ENCODE data around the gene MBD6.
A peak's percentile ranks its signal among the peaks of the same experiment; 100 is the strongest.

Gene MBD6

GRCh38 chr12:57522887-57523705 lies 472 bp downstream of the MBD6 start:
- H3K27me3 ChIP-seq (ENCODE audit: insufficient read depth, low read length), result no peaks in the 10 kb centered on the region
- no peaks in the 10 kb centered on the region for H3K9me3 ChIP-seq (ENCODE audit: low read length)
- peak overlapping the region; percentile 60 for H3K4me3 ChIP-seq (ENCODE audit: low read length)
- H3K36me3 ChIP-seq (ENCODE audit: insufficient read depth, low read length), result peaks cover 35% of the 10 kb centered on the region
- H3K4me1 ChIP-seq (ENCODE audit: insufficient read depth, low read length), result peaks cover 56% of the 10 kb centered on the region
- no peak overlapping the region for H2AFZ ChIP-seq (ENCODE audit: low read depth, low read length)

DNA sequence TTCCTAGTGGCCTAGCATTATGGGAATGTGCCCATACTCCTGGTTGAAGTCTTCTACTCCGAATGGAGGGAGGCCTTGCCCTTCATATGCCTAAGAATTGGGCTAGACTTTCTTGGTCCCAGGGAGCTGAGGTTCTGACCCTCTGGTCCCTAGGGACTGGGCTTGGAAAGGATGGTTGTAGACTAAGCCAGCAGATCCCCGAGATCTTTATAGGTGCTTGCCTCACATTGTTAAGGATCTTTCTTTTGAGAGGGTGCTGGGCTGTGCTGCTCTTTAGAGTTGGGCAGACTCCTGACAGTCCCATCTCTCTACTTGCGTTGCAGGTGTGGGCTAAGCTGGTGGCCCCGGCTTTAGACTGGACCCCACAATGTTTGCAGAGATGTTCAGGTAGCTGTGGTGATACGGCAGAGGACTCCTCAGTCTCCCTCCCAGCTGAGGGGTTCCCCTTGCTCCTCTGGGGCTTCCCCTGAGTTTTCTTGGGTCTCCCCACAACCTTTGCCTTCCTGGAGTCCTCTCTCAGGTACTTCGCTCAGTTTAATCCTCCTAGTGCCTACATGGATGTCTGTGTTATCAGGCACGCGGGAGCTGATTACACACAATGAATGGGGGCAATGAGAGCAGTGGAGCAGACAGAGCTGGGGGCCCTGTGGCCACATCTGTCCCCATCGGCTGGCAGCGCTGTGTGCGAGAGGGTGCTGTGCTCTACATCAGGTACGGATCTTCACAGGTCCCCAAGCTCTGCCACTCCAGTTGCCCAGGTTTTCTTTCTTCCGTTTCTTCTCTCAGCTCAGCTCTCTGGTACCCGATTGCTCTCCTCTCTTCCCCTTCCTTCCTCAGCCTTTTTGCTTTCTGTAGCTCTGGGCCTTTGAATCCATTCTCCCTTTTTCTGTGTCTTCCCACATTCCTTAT lies 1.3 kb downstream of the MBD6 start:
- Histone ChIP-seq H3K9me3 (ENCODE audit: low read length) (no peaks in the 10 kb centered on the region), H3K27me3 (ENCODE audit: insufficient read depth, low read length) (no peaks in the 10 kb centered on the region), H3K36me3 (ENCODE audit: insufficient read depth, low read length) (peaks cover 39% of the 10 kb centered on the region), H3K4me3 (ENCODE audit: low read length) (peak overlapping the region; percentile 60), H2AFZ (ENCODE audit: low read depth, low read length) (no peak overlapping the region), H3K4me1 (ENCODE audit: insufficient read depth, low read length) (peaks cover 47% of the 10 kb centered on the region)

DNA sequence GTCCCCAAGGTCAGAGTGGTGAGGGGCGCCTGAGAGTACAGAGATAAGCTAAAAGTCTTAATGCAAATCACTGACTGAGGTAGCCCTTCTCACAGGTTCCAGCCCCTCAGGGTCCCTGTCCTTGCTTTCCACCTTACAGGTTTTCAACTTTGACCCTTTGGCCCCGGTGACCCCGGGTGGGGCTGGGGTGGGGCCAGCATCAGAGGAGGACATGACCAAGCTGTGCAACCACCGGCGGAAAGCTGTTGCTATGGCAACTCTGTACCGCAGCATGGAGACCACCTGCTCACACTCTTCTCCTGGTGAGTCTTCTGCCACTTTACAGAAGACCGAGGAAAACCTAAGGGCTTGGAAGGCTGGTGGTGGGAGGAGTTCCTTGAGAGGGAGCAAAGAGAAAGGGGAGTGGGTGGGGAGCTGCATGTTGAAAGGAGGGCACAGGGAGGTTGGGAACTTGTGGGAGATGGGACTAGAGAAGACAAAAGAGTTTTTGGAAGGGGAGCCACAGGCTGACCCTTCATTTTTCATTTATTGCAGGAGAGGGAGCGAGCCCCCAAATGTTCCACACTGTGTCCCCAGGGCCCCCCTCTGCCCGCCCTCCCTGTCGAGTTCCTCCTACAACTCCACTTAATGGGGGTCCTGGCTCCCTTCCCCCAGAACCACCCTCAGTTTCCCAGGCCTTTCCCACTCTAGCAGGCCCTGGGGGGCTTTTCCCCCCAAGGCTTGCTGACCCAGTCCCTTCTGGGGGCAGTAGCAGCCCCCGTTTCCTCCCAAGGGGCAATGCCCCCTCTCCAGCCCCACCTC lies 2.4 kb downstream of the MBD6 start:
- Histone ChIP-seq H3K4me3 (ENCODE audit: low read length) (no peak overlapping the region), H3K36me3 (ENCODE audit: insufficient read depth, low read length) (peaks cover 48% of the 10 kb centered on the region)

DNA sequence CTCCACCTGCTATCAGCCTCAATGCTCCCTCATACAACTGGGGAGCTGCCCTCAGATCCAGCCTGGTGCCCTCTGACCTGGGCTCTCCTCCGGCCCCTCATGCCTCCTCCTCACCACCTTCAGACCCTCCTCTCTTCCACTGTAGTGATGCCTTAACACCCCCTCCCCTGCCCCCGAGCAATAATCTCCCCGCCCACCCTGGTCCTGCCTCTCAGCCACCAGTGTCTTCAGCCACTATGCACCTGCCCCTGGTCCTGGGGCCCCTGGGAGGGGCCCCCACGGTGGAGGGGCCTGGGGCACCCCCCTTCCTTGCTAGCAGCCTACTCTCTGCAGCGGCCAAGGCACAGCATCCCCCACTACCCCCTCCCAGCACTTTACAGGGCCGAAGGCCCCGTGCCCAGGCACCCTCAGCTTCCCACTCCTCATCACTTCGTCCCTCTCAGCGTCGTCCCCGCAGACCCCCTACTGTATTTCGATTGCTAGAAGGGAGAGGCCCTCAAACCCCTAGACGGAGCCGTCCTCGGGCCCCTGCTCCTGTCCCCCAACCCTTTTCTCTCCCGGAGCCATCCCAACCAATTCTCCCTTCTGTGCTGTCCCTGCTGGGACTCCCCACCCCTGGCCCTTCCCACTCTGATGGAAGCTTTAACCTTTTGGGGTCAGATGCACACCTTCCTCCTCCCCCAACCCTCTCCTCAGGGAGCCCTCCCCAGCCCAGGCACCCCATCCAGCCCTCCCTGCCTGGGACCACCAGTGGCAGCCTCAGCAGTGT lies 3.2 kb downstream of the MBD6 start:
- H3K9me3 ChIP-seq (ENCODE audit: low read length), result no peaks in the 10 kb centered on the region
- peaks cover 56% of the 10 kb centered on the region for H3K36me3 ChIP-seq (ENCODE audit: insufficient read depth, low read length)
- H3K27me3 ChIP-seq (ENCODE audit: insufficient read depth, low read length), result no peaks in the 10 kb centered on the region
- no peak overlapping the region for H3K4me3 ChIP-seq (ENCODE audit: low read length)
- peaks cover 38% of the 10 kb centered on the region for H3K4me1 ChIP-seq (ENCODE audit: insufficient read depth, low read length)
- no peak overlapping the region for H2AFZ ChIP-seq (ENCODE audit: low read depth, low read length)

More for the DNA sequence above, 2.4 kb downstream of the MBD6 start:
- Histone ChIP-seq H3K4me1 (ENCODE audit: insufficient read depth, low read length) (peaks cover 39% of the 10 kb centered on the region), H2AFZ (ENCODE audit: low read depth, low read length) (no peak overlapping the region), H3K27me3 (ENCODE audit: insufficient read depth, low read length) (no peaks in the 10 kb centered on the region), H3K9me3 (ENCODE audit: low read length) (no peaks in the 10 kb centered on the region)

DNA sequence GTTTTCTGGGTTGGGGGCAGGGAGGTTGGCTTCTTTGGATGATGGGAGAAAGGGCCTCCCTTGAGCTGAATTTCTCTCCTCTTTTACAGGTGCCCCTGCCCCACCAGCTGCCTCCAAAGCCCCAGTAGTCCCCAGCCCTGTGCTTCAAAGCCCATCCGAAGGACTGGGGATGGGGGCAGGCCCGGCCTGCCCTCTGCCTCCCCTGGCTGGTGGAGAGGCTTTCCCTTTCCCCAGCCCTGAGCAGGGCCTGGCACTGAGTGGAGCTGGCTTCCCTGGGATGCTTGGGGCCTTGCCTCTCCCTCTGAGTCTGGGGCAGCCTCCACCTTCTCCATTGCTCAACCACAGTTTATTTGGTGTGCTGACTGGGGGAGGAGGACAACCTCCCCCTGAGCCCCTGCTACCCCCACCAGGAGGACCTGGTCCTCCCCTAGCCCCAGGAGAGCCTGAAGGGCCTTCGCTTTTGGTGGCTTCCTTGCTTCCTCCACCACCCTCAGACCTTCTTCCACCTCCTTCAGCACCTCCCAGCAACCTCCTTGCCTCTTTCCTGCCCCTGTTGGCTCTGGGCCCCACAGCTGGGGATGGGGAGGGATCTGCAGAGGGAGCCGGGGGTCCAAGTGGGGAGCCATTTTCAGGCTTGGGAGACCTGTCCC lies 4.0 kb downstream of the MBD6 start:
- no peaks in the 10 kb centered on the region for H3K27me3 ChIP-seq (ENCODE audit: insufficient read depth, low read length)

GRCh38 chr12:57527184-57527583 lies 4.6 kb downstream of the MBD6 start:
- no peak overlapping the region for H3K4me3 ChIP-seq (ENCODE audit: low read length)
- H3K9me3 ChIP-seq (ENCODE audit: low read length), result no peaks in the 10 kb centered on the region
- H3K4me1 ChIP-seq (ENCODE audit: insufficient read depth, low read length), result peaks cover 24% of the 10 kb centered on the region
- H3K27me3 ChIP-seq (ENCODE audit: insufficient read depth, low read length), result no peaks in the 10 kb centered on the region
- peaks cover 69% of the 10 kb centered on the region for H3K36me3 ChIP-seq (ENCODE audit: insufficient read depth, low read length)
- H2AFZ ChIP-seq (ENCODE audit: low read depth, low read length), result no peak overlapping the region

More for the DNA sequence above, 4.0 kb downstream of the MBD6 start:
- no peak overlapping the region for H2AFZ ChIP-seq (ENCODE audit: low read depth, low read length)
- peaks cover 30% of the 10 kb centered on the region for H3K4me1 ChIP-seq (ENCODE audit: insufficient read depth, low read length)
- no peak overlapping the region for H3K4me3 ChIP-seq (ENCODE audit: low read length)
- H3K9me3 ChIP-seq (ENCODE audit: low read length), result no peaks in the 10 kb centered on the region
- peaks cover 64% of the 10 kb centered on the region for H3K36me3 ChIP-seq (ENCODE audit: insufficient read depth, low read length)

GRCh38 chr12:57528176-57528575 lies 5.6 kb downstream of the MBD6 start:
- H3K4me1 ChIP-seq (ENCODE audit: insufficient read depth, low read length), result peaks cover 23% of the 10 kb centered on the region
- peaks cover 79% of the 10 kb centered on the region for H3K36me3 ChIP-seq (ENCODE audit: insufficient read depth, low read length)
- H2AFZ ChIP-seq (ENCODE audit: low read depth, low read length), result no peak overlapping the region
- H3K27me3 ChIP-seq (ENCODE audit: insufficient read depth, low read length), result no peaks in the 10 kb centered on the region
- H3K9me3 ChIP-seq (ENCODE audit: low read length), result no peaks in the 10 kb centered on the region
- no peak overlapping the region for H3K4me3 ChIP-seq (ENCODE audit: low read length)

GRCh38 chr12:57528831-57529555 lies 6.4 kb downstream of the MBD6 start:
- no peaks in the 10 kb centered on the region for H3K9me3 ChIP-seq (ENCODE audit: low read length)
- H2AFZ ChIP-seq (ENCODE audit: low read depth, low read length), result no peak overlapping the region
- no peak overlapping the region for H3K4me3 ChIP-seq (ENCODE audit: low read length)
- peaks cover 85% of the 10 kb centered on the region for H3K36me3 ChIP-seq (ENCODE audit: insufficient read depth, low read length)
- H3K4me1 ChIP-seq (ENCODE audit: insufficient read depth, low read length), result peaks cover 15% of the 10 kb centered on the region
- H3K27me3 ChIP-seq (ENCODE audit: insufficient read depth, low read length), result no peaks in the 10 kb centered on the region

DNA sequence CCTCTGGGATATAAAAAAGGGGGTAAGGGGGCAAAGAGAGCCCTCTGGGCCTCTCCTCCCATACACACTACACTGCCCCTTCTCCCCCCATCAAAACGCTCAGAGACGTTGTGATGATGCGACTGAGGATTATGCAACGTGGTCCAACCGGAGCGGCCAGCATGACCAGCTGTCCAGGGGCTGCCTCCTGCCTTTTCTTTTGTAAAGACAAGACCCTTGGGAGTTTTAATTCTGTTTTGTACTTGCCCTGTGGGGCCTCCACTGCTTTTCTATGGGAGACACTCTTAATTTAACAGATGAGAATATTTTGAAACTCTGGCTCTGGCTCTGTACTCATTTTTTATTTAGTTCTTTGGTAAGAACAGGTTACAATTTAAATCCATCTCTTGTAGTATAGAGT lies 7.2 kb downstream of the MBD6 start:
- no peak overlapping the region for H2AFZ ChIP-seq (ENCODE audit: low read depth, low read length)
- H3K4me3 ChIP-seq (ENCODE audit: low read length), result no peak overlapping the region
- no peaks in the 10 kb centered on the region for H3K27me3 ChIP-seq (ENCODE audit: insufficient read depth, low read length)
- H3K4me1 ChIP-seq (ENCODE audit: insufficient read depth, low read length), result peaks cover 7% of the 10 kb centered on the region
- H3K9me3 ChIP-seq (ENCODE audit: low read length), result no peaks in the 10 kb centered on the region
- H3K36me3 ChIP-seq (ENCODE audit: insufficient read depth, low read length), result peaks cover 88% of the 10 kb centered on the region

GRCh38 chr12:57530396-57531142 lies 7.9 kb downstream of the MBD6 start:
- Histone ChIP-seq H3K9me3 (ENCODE audit: low read length) (no peaks in the 10 kb centered on the region), H3K4me3 (ENCODE audit: low read length) (no peak overlapping the region), H3K27me3 (ENCODE audit: insufficient read depth, low read length) (no peaks in the 10 kb centered on the region), H3K36me3 (ENCODE audit: insufficient read depth, low read length) (peaks cover 91% of the 10 kb centered on the region), H3K4me1 (ENCODE audit: insufficient read depth, low read length) (no peaks in the 10 kb centered on the region), H2AFZ (ENCODE audit: low read depth, low read length) (no peak overlapping the region)

DNA sequence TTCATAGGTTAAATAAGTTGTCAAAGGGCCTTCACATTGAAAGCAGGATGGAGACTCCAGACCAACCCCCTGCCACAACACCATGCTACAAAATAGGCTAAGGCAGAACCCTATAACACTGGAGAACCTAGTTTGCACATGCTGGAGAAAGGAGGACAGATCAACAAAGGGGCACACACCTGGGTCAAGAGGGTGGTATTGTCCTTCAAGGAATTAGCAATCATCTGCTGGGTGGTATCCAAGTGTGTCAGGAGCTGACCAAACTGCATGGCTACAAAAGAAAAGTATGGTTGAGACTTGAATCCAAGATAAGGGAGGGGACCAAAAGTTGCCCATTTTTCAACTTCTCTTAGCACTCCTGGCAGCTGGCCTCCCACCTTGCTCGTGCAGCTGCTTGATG lies 9.2 kb downstream of the MBD6 start:
- Histone ChIP-seq H3K27me3 (ENCODE audit: insufficient read depth, low read length) (no peaks in the 10 kb centered on the region), H3K4me3 (ENCODE audit: low read length) (no peak overlapping the region), H3K9me3 (ENCODE audit: low read length) (no peaks in the 10 kb centered on the region), H3K4me1 (ENCODE audit: insufficient read depth, low read length) (no peaks in the 10 kb centered on the region), H2AFZ (ENCODE audit: low read depth, low read length) (no peak overlapping the region), H3K36me3 (ENCODE audit: insufficient read depth, low read length) (peaks cover 88% of the 10 kb centered on the region)
